ENCODE measurements around the gene GANAB. TPM values are rescaled to one million over a fixed set of nuclear protein-coding genes. Genes with fewer than 3 reads are reported as not detected.

Gene GANAB
- total RNA-seq, 1 experiment from 2014 or later, result 274 TPM

DNA sequence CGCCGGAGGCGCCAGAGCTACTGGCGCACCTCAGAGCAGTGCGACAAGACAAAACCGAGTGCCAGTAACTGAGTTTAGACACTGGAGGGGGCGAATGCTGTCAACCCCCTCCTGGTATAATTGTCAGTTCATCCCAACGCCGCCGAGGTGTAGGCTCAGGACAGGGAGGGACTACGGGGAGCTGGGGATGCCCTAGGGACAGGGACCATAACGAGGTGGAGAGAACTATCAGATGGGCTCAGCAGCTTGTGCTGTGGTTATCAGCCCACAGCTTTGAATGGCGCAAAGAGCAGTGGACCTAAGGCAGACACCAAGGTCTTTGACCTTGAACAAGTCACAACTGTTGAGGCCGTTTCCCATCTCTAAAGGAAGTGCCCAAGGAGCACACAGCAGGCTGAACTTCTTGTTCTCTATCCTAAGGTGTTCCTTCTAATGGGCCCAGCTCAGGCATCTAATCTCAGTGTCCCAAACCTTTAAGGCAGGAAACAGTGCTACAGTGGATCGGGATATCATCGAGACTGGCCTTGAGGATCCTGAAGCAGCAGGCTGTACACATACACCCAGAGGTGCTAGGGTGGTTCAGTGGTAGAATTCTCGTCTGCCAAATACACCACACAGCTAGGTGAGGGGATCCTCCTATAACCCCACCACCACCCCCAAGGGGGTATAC lies 54.1 kb downstream of the GANAB start:
- TSS peak; percentile 99 for BruUV-seq (replicated peaks)
- H3K4me3 ChIP-seq (ENCODE audit: low read length), result peak overlapping the region; percentile 76
- POLR2A ChIA-PET (ENCODE audit: unreplicated experiment), result interaction anchor here (0.6 to 3.1 kb wide), 17 partner anchors 9 to 249 kb away, joined by 3 to 30 read pairs (median 6); partner anchors contain the start of genes AHNAK, B3GAT3, C11orf98 and CSKMT
- TF ChIP-seq, protein P1, sequence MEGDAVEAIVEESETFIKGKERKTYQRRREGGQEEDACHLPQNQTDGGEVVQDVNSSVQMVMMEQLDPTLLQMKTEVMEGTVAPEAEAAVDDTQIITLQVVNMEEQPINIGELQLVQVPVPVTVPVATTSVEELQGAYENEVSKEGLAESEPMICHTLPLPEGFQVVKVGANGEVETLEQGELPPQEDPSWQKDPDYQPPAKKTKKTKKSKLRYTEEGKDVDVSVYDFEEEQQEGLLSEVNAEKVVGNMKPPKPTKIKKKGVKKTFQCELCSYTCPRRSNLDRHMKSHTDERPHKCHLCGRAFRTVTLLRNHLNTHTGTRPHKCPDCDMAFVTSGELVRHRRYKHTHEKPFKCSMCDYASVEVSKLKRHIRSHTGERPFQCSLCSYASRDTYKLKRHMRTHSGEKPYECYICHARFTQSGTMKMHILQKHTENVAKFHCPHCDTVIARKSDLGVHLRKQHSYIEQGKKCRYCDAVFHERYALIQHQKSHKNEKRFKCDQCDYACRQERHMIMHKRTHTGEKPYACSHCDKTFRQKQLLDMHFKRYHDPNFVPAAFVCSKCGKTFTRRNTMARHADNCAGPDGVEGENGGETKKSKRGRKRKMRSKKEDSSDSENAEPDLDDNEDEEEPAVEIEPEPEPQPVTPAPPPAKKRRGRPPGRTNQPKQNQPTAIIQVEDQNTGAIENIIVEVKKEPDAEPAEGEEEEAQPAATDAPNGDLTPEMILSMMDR (conservative IDR thresholded peaks at IDR 0.05; ENCODE audit: low read depth, low read length), result no peak
- H3K4me1 ChIP-seq (ENCODE audit: insufficient read depth, low read length), result peaks cover 24% of the 10 kb centered on the region
- peaks cover 7% of the 10 kb centered on the region for H3F3A ChIP-seq (ENCODE audit: low read length, unreplicated experiment)
- H3K27me3 ChIP-seq (ENCODE audit: low read length), result no peaks in the 10 kb centered on the region
- peak overlapping the region; percentile 75 for H3K9ac ChIP-seq (ENCODE audit: low read length)
- H3K4me2 ChIP-seq (ENCODE audit: low read length), result peak overlapping the region; percentile 93
- no peaks in the 10 kb centered on the region for H3K9me3 ChIP-seq (ENCODE audit: low read length)
- H2AFZ ChIP-seq (ENCODE audit: low read length), result peak overlapping the region; percentile 68
- ATAC-seq (no peak), DNase-seq (no peak)
- H3K27ac ChIP-seq (ENCODE audit: low read length), result peak overlapping the region; percentile 69
- no peaks in the 10 kb centered on the region for H3K9me2 ChIP-seq (replicated peaks; ENCODE audit: low read length)
- no peaks in the 10 kb centered on the region for H4K20me1 ChIP-seq (ENCODE audit: low read length)
- CTCF ChIA-PET, result interaction anchor here (0.7 to 1.7 kb wide), 13 partner anchors 9 to 1408 kb away, joined by 3 to 9 read pairs (median 4); partner anchors contain the start of genes EEF1G, MTA2 and SLC3A2
- peaks cover 25% of the 10 kb centered on the region for H3K79me2 ChIP-seq (ENCODE audit: low read length)
- H3K36me3 ChIP-seq (ENCODE audit: low read depth, low read length), result peaks cover 40% of the 10 kb centered on the region; the same call in 1 of the 2 replicates
- intact Hi-C loops (cut with micrococcal nuclease), result loop anchor here (5.0 kb wide), 1 partner anchor 60 kb away; the partner anchor contains the start of gene INTS5

DNA sequence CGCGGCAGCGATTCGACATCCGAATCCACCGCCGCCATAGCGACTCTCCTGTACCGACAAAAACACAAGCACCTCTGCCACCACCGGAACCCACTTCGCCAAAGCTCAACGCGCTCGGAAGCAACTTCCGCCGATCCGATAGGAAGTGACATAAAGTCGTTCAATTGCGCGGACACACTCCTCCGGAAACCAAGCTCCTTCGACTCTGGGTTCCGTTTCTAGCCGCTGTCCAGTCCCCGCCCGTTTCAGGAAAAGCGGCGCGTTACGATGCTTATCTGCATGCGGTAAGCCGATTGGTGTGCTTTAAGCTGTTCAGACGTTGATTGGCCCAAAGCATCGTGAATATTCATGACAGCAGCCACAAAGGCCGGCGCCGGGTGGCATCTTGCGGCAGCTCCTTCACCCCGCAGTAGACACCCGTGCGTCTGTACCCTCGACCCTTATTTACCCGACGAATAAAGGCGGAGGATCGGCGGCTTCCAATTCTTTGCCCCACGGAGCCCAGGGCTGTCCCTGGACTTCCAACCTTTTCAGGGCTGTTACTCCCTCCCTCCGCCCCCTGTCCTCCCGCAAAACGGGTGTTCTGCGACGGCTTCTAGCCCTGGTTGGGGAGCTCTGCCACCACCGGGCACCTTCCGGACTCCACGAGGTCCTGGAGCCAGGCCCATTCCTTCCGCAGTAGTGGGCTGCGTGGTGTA lies 54.8 kb downstream of the GANAB start, which contains the start of gene TUT1:
TUT1 (minus strand) TSS at position 76 of the 698 bp plus-strand sequence; CDS start at position 38, 38 bp downstream.
- peak; percentile 100 for DNase-seq
- Histone ChIP-seq H2AFZ (ENCODE audit: low read length) (peak within 1 kb of the TSS; percentile 68), H3K4me3 (ENCODE audit: low read length) (peak within 1 kb of the TSS; percentile 76), H4K20me1 (ENCODE audit: low read length) (no peaks in the 10 kb centered on the region), H3K27ac (ENCODE audit: low read length) (peak within 1 kb of the TSS; percentile 69), H3K36me3 (ENCODE audit: low read depth, low read length) (peaks cover 37% of the 10 kb centered on the region; the same call in 1 of the 2 replicates), H3K4me2 (ENCODE audit: low read length) (peak within 1 kb of the TSS; percentile 93), H3K9ac (ENCODE audit: low read length) (peak within 1 kb of the TSS; percentile 90), H3K4me1 (ENCODE audit: insufficient read depth, low read length) (peaks cover 25% of the 10 kb centered on the region), H3K27me3 (ENCODE audit: low read length) (no peaks in the 10 kb centered on the region), H3K9me3 (ENCODE audit: low read length) (no peaks in the 10 kb centered on the region), H3K79me2 (ENCODE audit: low read length) (peaks cover 26% of the 10 kb centered on the region), H3F3A (ENCODE audit: low read length, unreplicated experiment) (peaks cover 7% of the 10 kb centered on the region), H3K9me2 (replicated peaks; ENCODE audit: low read length) (no peaks in the 10 kb centered on the region)
- no peak for TF ChIP-seq EZH2phosphoT487 (IDR thresholded peaks at IDR 0.05; ENCODE audit: borderline replicate concordance, low read length)
- no peak for TF ChIP-seq EZH2 (IDR thresholded peaks at IDR 0.05; ENCODE audit: low read length, unreplicated experiment)
- TF ChIP-seq, protein P1 (conservative IDR thresholded peaks at IDR 0.05; ENCODE audit: low read depth, low read length), result no peak
- POLR2A ChIA-PET (ENCODE audit: unreplicated experiment), result interaction anchor here (0.5 to 3.1 kb wide), 24 partner anchors 10 to 1030 kb away, joined by 3 to 30 read pairs (median 4); partner anchors contain the start of genes B3GAT3, C11orf98, CSKMT and EEF1G
- intact Hi-C loops (cut with micrococcal nuclease), result loop anchor here (1.0 to 5.0 kb wide), 5 partner anchors 8 to 61 kb away; partner anchors contain the start of gene INTS5
- ATAC-seq, result peak; percentile 81
- BruUV-seq (replicated peaks), result no TSS peak
- CTCF ChIA-PET, result interaction anchor here (0.5 to 1.7 kb wide), 17 partner anchors 10 to 1409 kb away, joined by 3 to 9 read pairs (median 4); partner anchors contain the start of genes ASRGL1, EEF1G, MTA2 and SLC3A2

All from PC-3 (cell line).